Measurements from ENCODE around the gene FTO.

Gene FTO

DNA sequence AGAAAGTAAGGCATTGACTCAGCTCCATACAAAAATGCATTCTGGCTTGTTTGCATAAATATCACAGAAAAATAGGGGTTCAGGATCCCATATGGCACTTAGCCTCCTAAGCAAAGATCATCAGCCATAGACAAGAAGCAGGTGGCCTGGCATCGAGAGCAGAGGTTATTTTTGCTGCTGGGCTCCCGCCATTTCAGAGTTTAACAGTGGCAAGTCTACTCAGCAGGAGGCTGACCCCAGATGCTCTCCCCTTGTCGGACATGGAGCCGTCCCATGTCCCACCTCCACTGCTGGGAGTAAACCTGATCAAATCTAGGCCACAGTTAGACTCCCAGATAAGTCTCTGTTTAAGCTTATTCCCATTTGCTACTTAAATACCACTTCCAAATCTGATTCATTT lies 269.1 kb downstream of the FTO start:
- DNase-seq: no peak

DNA sequence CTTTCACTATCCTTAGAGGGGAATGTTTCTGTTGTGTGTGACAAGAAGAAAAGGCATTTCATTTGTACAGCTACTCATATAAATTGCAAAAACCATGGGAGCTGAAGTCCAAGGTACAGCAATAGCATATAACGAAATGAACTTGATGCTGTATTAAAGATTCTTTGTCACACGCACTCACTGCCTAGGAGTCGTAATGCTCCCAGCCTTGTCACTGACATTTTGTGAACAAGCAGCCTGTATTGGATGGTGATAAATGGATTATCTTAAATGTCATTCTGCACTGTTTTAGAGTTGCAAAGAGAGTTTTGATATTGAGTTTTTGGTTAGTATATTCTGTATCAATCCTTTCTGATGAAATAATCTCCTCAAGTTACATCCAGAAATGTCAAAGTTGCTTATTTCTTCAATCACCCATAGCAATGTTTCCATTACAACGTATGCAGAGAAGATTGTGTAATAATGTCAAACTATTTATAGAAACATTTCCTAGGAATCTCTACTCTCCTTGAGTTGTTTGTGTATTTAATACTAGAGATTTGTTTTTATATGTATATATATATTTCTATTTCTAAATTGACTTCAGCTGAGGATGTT lies 270.6 kb downstream of the FTO start:
- DNase-seq: no peak

DNA sequence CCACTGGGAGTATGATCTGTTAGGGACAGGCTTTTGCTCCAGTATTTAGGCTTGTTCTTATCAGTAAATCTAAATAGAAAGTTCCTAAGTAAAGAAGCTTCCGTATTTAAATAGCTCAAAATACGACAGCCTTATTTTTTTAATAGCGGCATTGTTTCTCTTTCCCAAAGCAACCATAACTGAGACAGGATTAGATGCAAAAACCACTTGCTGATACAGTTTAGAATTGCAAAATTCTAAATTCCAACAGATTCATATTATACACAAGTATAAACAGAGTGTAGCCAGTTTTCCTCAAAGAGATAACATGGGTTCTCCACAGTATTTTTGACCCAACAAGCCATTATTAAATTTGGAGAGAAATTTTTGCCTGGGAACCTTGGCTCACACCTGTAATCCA lies 276.7 kb downstream of the FTO start:
- no peak for DNase-seq

DNA sequence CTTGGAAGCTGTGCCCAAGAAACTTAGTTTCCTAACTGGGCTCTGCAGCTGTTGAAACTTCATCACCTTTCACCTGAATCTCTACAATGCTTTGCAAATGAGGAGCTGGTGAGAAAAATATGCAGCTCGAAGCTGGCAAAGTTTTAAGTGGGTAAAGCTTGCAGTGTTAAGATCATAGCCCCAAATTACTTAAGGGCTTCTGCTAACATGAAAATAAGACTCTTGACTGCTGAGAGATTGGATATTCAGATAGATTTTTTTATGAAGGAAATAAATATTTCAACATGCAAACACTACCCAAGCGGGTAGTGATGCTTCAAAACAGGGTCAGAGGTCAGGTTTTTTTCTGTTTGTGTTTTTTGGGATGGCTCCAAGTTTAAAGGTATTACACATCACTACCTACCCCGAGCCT lies 278.7 kb downstream of the FTO start:
- DNase-seq: no peak

DNA sequence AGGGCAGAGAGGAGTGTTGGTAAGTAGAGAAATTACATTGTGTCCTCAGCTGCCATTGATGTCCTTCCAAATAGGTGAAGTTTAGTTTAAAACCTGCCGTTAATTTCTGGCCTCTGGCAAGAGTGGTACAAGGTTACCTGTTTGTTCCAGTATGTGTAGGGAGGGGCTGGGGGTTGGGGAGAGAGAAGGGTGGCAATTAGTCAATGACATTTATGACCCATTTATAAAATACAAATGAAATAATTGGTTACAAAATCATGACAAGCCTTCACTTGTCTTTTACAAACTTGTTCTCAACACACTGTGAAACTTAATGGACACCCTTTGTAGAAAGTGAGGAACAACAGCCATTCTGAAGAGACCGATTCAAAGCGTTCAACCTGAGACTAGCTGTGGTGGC lies 281.0 kb downstream of the FTO start:
- no peak for DNase-seq

DNA sequence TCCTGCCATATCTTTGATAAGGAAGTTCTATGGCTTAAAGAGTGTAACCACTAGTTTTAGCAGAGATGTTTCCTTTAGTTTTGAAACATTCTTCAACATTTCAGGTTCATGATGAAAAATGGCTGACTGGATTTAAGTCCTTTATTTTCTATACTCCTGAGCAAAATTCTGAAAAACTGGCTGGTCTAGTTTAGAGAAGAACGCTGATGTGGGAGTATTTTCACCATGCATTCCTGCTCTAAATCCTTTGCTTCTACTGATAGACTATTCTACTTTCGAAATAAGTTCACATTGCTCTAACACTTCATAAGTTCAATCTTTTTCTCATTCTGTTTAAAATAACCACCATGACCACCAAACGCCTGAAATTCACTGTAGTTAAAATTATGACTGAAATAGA lies 281.9 kb downstream of the FTO start:
- no peak for DNase-seq

DNA sequence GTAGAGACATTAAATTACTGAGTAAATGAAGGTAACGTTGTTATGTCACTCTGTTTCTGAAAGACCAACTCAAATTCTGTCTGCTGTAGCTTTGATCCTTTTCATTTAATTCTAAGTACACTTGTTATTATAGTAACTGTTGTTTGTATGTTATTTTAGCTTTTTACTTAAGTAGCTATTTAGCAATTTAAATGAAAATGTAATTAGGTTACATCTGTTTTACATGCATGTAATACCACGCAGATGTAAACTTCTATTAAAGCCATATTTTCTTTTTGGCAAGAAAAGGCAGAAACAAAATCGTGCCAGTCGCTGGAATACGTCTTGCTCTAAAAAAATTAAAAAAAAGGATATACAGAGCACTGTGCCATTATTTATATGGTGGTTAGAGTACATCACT lies 282.8 kb downstream of the FTO start:
- no peak for DNase-seq

DNA sequence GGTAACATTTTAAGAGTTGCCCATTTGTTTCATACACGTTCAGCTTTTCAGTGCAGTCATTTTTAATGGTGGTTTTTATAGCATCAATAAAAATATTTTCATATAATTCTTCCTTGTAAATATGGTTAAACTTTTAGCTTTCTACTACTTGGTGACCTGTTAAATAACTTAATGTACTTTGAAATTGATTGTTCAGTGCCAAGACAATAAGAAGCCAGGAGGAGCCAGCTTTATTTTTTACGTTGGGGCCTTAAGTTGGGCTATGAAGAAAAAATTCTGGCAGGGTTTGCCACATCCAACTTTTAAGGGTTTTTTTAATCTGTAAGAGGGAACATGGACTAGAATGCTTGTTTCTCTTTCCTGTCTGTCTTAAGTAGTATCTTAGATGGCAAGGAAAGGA lies 284.2 kb downstream of the FTO start:
- DNase-seq: no peak

DNA sequence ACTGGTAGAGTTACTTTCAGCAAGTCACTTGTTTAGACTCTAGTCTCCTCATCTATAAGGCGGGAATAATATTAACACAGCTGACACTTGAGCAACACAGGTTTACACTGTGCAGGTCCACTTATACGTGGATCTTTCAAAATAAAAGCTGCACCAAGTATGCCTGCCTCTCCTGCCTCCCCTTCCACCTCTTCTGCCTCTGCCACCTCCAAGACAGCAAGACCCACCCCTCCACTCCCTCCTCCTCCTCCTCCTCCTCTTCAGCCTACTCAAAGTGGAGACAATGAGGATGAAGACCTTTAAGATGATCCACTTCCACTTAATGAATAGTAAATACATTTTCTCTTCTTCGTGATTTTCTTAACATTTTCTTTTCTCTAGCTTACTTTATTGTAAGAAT lies 285.6 kb downstream of the FTO start:
- DNase-seq: no peak

DNA sequence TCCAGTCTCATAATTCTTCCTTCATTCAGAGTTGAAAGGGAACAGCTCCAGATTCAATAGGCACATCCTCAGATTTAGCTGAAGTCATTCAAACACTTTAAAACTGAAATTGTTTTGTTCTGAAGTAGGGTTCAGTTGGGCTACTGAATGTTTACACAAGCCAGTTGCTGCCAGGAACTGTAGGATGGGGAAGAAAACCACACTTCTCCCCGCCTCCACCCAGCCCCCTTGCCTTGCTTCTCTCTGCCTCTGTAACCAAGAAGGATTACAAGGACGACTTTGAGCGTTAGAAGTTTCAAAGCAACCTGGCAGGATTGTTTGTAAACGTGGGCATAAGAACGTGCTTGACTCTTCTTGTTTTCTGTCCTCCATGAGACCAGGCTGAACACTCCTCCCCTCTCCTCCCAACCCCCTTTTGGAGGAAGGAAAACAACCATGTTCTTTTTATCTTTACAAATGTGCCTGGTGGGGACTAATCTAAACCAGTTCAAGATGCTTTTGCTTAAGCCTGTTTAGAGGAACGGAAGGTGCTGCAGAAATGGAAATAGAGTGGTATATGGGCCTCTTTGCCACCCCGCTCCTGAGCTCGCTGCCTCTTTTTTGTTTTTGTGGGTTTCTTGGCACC lies 287.9 kb downstream of the FTO start:
- peak; percentile 39 for DNase-seq

DNA sequence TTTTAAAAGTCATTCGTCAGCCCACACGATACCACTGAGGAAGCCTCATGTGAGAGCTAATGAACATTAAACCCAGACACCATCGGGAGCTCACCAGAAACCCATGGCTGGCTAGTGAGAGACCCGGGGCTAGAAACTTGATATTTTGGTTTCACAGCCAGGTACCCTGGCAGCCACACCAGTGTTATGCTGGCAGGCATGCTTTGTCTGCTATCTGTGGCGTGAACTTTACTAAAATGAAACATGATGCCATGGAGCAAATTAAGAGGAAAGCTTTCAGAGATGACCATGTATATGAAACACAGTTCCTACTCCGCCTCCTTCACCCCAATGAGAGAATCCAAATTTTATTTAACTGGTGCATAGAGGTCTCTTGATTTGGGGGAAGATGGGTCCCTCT lies 291.4 kb downstream of the FTO start:
- no peak for DNase-seq

DNA sequence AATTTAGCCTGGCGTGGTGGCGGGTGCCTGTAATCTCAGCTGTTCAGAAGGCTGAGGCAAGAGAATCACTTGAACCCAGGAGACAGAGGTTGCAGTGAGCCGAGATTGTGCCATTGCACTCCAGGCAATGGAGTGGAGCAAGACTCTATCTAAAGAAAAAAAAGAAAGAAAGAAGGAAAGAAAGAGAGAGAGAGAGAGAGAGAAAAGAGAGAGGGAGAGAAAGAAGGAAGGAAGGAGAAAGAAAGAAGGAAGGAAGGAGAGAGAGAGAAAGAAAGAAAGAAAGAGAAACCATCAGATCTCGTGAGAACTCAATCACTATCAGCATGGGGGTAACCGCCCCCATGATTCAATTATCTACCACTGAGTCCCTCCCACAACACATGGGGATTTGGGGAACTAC lies 293.0 kb downstream of the FTO start:
- DNase-seq: no peak

DNA sequence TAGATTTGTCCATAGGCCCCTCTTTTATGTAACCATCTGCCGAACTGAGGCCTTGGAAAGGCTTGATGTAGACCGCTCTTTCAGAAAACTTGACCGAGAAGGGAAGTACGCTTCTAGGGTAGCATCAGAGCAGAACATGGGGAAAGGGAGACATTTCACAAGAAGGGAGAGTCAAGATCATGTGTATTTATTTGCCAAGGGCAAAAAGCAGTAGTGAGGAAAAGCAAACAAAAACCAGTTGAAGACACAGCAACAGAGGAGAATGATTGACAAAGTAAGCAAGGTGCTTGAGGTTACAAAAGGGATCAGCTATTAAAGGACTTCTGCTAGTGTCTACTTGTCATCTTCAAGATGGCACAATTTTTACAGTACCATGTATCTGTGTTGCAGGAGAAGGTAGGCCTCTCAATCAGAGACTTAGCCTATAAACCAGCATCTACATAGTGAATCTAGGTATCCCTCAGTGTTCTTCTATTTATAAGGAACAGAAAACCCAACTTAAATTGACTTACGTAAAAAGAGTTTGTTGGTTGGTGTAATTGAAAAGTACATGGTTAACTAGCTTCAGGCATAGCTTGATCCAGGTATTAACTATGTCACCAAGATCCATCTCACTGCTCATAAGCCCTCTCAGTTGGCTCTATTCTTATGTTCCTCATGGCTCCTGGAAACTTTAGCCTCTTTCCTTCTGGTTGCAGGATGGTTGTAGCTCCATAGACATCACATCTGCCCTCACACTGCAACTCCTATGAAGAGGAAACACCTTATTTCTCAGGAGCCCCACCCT lies 294.3 kb downstream of the FTO start:
- DNase-seq: no peak

DNA sequence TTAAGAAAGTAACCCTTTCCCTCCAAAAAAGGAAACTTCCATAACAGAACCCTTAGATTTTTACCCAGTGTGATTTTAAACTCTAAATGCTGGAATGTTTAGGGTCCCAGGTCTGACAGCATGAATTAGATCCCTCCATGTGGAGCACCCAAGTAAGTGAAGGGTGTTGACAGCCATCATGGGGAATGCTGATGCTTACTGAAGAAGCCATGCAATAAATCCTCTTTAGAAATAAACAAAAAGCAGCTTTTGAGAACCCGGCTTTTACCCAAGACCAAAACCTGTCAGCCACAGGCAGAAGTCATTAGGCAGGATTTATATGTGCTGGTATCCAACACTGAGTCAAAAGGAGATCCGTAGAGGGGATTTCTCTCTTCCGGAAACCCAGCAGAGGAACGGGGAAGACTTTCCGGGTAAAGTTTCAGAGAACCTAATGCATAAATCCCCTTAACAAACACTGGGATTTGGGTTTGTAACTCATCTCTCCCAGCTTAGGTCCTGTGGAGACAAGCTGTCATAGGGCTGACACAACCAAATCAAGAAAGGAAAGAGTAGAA lies 295.1 kb downstream of the FTO start:
- no peak for DNase-seq

DNA sequence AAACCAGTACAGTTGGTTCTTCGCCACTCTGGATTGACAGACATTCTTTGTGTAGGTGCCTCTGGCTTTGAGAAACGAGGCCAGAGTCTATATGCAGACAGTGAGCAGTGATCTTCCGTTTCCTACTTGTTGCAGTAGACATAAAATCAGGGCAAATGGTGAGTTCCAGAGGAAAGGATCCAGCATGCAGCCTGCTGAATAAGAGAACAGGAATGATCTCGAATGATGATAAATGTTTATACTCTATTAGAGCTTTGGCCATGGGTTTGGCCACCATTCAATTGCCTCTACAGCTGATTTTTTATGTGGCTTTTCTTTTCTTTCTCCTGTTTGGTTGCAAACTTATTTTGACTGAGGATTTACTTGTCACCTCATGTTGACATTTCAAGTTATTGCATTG lies 295.9 kb downstream of the FTO start:
- DNase-seq: no peak

DNA sequence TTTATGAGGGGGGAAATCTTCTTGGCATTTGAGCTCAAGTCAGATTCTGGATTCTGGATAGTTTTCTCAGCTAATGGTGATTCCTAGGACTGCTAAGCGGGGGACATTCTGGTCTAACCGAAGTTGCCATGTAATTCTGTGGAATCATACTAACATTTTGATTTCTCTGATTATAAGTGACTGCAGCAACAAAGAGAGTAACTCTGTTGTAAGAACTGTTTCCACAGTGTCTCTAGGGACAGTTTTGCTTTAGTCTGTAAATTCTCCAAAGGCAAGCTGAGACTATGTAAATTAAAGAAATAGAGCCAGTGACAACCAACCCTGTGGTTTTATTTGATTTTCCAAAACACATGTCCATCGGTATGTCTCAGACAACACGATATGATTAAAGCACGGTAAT lies 296.4 kb downstream of the FTO start:
- DNase-seq: no peak

DNA sequence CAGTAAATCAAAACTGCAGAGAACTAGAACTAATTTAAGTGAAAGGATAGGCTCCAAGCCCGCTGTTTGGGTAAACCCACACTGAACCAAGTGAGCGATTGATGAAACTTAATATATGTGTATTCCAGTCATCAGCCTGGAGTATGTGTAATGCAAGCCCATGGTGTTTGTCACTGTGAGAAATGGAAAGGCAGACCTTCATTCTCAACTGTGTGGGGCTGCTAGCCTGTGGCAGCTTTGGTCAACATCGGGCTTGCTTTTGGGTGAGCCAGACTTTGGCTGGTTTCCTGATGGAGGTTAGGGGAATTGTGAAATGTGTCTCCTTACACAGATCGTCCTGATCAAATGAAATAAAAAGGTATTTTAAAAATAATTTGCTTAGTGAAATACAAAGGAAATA lies 302.7 kb downstream of the FTO start:
- no peak for DNase-seq

DNA sequence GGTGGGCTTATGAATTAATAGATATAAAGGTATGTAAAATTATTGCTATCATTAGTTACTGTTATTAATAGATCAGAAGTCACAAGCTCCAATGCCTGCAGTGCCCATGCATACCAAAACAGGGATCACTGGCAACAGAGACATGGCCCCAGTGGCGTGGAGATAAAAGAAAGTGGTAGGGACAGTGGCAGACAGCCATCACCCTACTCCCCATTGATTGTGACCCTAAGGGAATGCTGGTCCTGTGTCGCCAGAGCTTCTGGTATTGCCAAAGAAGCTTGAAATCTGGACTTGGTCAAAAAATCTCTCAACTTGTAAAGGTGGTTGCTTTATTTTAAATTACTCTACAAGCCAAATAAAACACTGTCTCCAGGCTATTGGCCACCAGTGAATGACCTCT lies 303.5 kb downstream of the FTO start:
- DNase-seq: no peak

DNA sequence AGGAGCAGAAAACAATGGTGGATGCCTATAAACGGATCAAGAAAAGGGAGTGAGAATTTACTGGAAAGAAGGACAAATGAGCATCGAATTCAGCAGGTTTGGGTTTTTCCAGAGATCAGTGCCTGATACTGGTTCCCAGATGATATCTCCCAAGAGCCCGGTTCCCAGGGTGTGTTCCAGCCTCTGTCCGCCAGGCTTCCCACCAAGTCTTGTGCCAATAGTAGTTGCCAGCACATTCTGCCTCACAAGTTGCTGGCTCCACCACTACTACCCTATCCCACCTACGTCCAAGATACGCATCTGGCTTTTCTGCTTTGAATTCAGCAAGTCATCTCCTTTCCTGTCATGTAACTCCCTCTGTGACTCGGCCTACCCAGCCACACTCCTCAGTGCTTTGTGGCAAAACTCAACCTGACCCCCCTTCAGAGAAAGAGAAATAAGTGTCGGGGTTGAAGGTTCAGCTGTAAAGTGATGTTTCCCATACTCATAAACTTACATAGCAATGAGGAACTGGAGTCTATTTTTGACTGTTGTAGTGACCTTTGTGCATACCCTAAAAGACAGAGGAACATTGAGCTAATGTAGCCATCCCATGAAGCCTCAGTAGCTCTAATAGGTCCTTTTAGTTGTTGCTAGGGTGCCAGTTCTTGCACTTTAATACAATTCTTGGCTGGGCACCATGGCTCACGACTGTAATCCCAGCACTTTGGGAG lies 305.7 kb downstream of the FTO start:
- DNase-seq: no peak

DNA sequence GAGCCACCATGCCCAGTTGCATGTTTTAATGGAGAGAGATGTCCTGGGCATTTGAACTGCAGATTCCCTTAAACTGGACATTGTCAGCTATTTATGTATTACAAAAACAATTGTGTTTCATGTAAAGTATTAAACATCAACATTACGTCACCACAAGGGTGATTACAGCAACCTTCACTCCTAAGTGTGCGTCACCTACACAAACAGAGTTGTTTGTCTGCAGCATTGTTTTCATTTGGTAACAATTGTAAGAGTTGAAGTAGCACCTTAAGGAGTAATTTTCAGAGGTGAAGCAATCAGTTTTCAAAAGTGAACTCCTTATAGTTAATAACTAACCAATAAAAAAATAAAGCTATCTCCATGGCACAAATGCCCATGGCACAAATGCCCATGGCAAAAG lies 311.2 kb downstream of the FTO start:
- DNase-seq: no peak

DNA sequence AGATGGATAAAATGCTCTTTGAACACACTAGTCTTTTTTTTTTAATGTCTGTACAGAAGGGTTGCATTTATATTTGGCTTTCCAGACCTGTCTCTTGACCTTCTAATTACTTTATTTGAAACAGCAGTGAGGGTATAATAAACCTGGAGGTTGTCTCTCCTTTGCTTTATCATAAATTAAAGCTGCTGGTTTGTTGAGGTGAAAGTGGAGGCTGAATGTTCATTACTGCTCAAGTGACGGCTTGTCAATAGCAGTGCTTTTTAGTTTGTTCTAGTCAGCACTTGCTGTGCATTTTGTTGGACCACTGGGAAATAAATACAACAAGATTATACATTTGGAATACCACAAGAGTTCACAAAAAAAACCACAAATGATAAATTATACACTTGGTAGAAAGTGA lies 318.4 kb downstream of the FTO start:
- DNase-seq: no peak

DNA sequence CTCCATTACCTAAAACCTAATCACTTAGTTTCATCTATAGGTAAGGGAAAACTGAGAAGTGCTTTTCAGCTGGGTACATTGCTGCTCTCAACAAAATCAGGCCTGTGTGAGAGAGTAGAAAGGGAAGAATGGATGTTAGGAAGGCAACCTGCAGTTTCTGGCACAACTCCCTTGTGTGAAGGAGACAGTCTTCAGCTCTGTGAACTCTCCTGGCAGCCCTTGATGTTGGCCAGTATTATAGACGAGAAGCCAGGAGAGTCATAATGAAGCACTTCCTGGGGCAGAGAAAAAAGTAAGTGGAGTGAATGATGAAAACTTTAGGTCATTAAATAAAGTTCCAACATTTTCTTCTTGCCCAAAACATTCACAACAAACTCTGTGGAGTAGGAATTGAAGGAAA lies 322.5 kb downstream of the FTO start:
- DNase-seq: no peak

DNA sequence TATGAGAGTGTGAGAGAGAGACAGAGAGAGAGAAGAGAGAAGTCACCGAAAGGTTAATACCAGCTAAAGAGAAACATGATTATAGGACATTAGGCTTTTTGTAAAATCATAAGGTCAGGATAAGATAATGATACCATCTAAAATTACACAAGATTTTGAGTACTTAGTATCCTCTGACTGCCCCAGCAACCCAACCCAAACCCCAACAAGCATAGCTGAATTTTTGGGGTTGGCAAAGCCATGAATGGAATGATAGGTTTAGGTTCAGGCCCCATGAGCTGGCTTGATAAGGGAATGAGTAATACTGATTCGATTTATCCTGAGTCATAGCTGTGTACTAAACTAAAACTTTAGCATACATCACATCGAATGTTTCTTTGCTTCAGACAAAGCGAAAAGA lies 323.1 kb downstream of the FTO start:
- no peak for DNase-seq

DNA sequence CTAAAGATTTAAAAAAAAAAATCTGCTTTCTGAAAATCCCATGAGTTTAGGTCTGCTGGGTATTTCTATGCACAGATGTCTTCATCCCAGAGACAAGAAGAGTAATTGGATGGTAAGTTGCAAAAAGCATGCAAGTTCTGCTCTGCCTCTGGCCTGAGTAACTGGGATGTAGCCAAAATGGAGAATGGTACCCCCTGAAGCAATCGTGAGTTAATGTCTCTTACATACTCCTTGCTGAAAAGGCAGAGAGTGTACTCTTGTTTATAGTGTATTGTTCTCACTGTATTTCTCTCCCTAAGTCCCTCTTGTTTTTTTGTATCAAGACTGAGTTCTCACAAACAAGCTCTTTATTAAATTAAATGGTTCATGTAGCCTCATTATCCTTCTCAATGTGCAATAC lies 323.6 kb downstream of the FTO start:
- DNase-seq: no peak

Data from DMS53 (cell line).